ENCODE measurements around the gene MYBPC1.
"Not testable (repeated sequence)": the region's sequence is repeated elsewhere in the genome, so short reads cannot be mapped to it uniquely, and the experiment has no call there.

Gene MYBPC1

GRCh38 chr12:101653503-101653902, 58.7 kb downstream of the MYBPC1 start:
- TF ChIP-seq CTCF (IDR thresholded peaks at IDR 0.05; ENCODE audit: extremely low read depth, missing control alignments), result no peak
- DNase-seq (ENCODE audit: low spot score), result no peak

GRCh38 chr12:101654442-101654841, 59.7 kb downstream of the MYBPC1 start:
- no peak for TF ChIP-seq CTCF (IDR thresholded peaks at IDR 0.05; ENCODE audit: extremely low read depth, missing control alignments)
- no peak for DNase-seq (ENCODE audit: low spot score)

- TF ChIP-seq CTCF (IDR thresholded peaks at IDR 0.05; ENCODE audit: extremely low read depth, missing control alignments), result no peak
- no peak for DNase-seq (ENCODE audit: low spot score)
Measured at GRCh38 chr12:101655393-101655792, 60.6 kb downstream of the MYBPC1 start.

- not testable (repeated sequence) for DNase-seq (ENCODE audit: low spot score)
Measured at GRCh38 chr12:101660662-101661061, 65.9 kb downstream of the MYBPC1 start.

- DNase-seq (ENCODE audit: low spot score), result no peak
- TF ChIP-seq CTCF (IDR thresholded peaks at IDR 0.05; ENCODE audit: extremely low read depth, missing control alignments), result no peak
Measured at GRCh38 chr12:101663298-101663697, 68.5 kb downstream of the MYBPC1 start.

GRCh38 chr12:101664992-101665391, 70.2 kb downstream of the MYBPC1 start:
- DNase-seq (ENCODE audit: low spot score), result no peak
- no peak for TF ChIP-seq CTCF (IDR thresholded peaks at IDR 0.05; ENCODE audit: extremely low read depth, missing control alignments)

GRCh38 chr12:101666052-101666728, 71.4 kb downstream of the MYBPC1 start:
- DNase-seq (ENCODE audit: low spot score), result no peak
- no peak for TF ChIP-seq CTCF (IDR thresholded peaks at IDR 0.05; ENCODE audit: extremely low read depth, missing control alignments)

GRCh38 chr12:101667591-101667990, 72.8 kb downstream of the MYBPC1 start:
- DNase-seq (ENCODE audit: low spot score), result no peak
- no peak for TF ChIP-seq CTCF (IDR thresholded peaks at IDR 0.05; ENCODE audit: extremely low read depth, missing control alignments)

Data from GM20000 (cell line).